Activated CD8-positive, alpha-beta T cell treated with anti-CD3 and anti-CD28 coated beads for 36 hours (primary cell): Measurements from ENCODE around the gene AHI1. TPM values are rescaled to one million over a fixed set of nuclear protein-coding genes. Genes with fewer than 3 reads are reported as not detected.

Experiments
- ATAC-seq: fragments of 200-7000 bp; cut with Tn5 transposase; one replicate; pipeline ENCODE4 v1.10.0; 2021; ENCODE audit warnings: mild to moderate bottlenecking, moderate library complexity
- CTCF ChIA-PET: fragments of 350-600 bp; sonication (Branson Sonifier 250); formaldehyde crosslinking; loops from one replicate; lab custom pipeline; 2021; ENCODE audit warnings: antibody characterized with exemption; lab: Charles Lee
- POLR2A ChIA-PET: fragments of 350-600 bp; sonication (Branson Sonifier 250); formaldehyde crosslinking; loops from one replicate; lab custom pipeline; 2021; ENCODE audit warnings: antibody characterized with exemption; lab: Charles Lee
- DNase-seq: peaks from one replicate; pipeline ENCODE4 v3.0.0-alpha.2; 2020
- H3K27ac Mint-ChIP-seq: one replicate; pipeline ENCODE4 v1.8.0; 2021; ENCODE audit warnings: mild to moderate bottlenecking, mixed read lengths
- H3K27me3 Mint-ChIP-seq: one replicate; pipeline ENCODE4 v1.8.0; 2021; ENCODE audit warnings: mixed read lengths
- H3K36me3 Mint-ChIP-seq: one replicate; pipeline ENCODE4 v1.8.0; 2021; ENCODE audit warnings: low read depth, mixed read lengths
- H3K4me1 Mint-ChIP-seq: one replicate; pipeline ENCODE4 v1.8.0; 2021; ENCODE audit warnings: low read depth, mixed read lengths
- H3K4me3 Mint-ChIP-seq: one replicate; pipeline ENCODE4 v1.8.0; 2021; ENCODE audit warnings: mild to moderate bottlenecking, moderate library complexity, mixed read lengths
- H3K9me3 Mint-ChIP-seq: one replicate; pipeline ENCODE4 v1.8.0; 2021; ENCODE audit warnings: mixed read lengths
- CTCF ChIP-seq: fragments of 200-600 bp; IDR thresholded peaks from one replicate; pipeline ENCODE4 v1.8.0; 2022; ENCODE audit warnings: antibody characterized with exemption, mild to moderate bottlenecking
- intact Hi-C: fragments of 100-400 bp; cut with micrococcal nuclease; formaldehyde crosslinking; loops from one replicate; pipeline ENCODE4 v1.10.0; 2022
- total RNA-seq, 2 experiments: library from RNA; stranded (reverse); gene quantifications; one replicate each; pipeline ENCODE4 v1.2.3, GENCODE V29; 2021

The AHI1 gene
- total RNA-seq, 2 experiments from 2014 or later: 32.1 to 33.3 TPM

- no peaks in the 10 kb centered on the region for H3K9me3 Mint-ChIP-seq
- ATAC-seq: no peak
- no peaks in the 10 kb centered on the region for H3K4me1 Mint-ChIP-seq
- DNase-seq: no peak
- POLR2A ChIA-PET: interaction anchor here (1.4 kb wide), 1 partner anchor 11 kb away, joined by 3 read pairs; no protein-coding TSS in a partner anchor
- intact Hi-C loops: no loop called here
- CTCF ChIA-PET: interaction anchor here (1.4 kb wide), 1 partner anchor 142 kb away, joined by 4 read pairs; no protein-coding TSS in a partner anchor
- peaks cover 3% of the 10 kb centered on the region for H3K36me3 Mint-ChIP-seq
- peaks cover 6% of the 10 kb centered on the region for H3K27me3 Mint-ChIP-seq
- no peak for TF ChIP-seq CTCF
- H3K4me3 Mint-ChIP-seq: no peak overlapping the region
- H3K27ac Mint-ChIP-seq: no peak overlapping the region
These were observed 216.3 kb downstream of the AHI1 start for GRCh38 chr6:135281227-135281626.

GRCh38 chr6:135280375-135281136 is 217.0 kb downstream of the AHI1 start:
- no peak for TF ChIP-seq CTCF

DNA sequence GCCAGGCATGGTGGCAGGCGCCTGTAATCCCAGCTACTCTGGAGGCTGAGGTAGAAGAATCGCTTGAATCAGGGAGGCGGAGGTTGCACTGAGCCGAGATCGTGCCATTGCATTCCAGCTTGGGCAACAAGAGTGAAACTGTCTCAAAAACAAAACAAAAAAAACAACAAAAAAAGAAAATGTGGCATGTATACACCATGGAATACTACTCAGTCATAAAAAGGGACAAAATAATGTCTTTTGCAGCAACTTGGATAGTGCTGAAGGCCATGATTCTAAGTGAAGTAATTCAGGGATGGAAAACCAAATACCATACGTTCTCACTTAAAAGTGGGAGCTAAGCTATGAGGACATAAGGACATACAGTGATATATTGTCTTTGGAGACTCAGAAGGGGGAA is 220.1 kb downstream of the AHI1 start:
- POLR2A ChIA-PET: no interaction called here
- Mint-ChIP-seq H3K4me3 (no peak overlapping the region), H3K27me3 (peaks cover 10% of the 10 kb centered on the region), H3K4me1 (no peaks in the 10 kb centered on the region), H3K9me3 (no peaks in the 10 kb centered on the region), H3K36me3 (no peaks in the 10 kb centered on the region), H3K27ac (no peak overlapping the region)
- intact Hi-C loops: no loop called here
- CTCF ChIA-PET: interaction anchor here (1.6 kb wide), 1 partner anchor 43 kb away, joined by 3 read pairs; no protein-coding TSS in a partner anchor
- TF ChIP-seq CTCF: no peak
- ATAC-seq (no peak), DNase-seq (no peak)

More at GRCh38 chr6:135280375-135281136, 217.0 kb downstream of the AHI1 start:
- no peaks in the 10 kb centered on the region for H3K9me3 Mint-ChIP-seq
- peaks cover 6% of the 10 kb centered on the region for H3K27me3 Mint-ChIP-seq
- intact Hi-C loops: no loop called here
- DNase-seq (no peak), ATAC-seq (no peak)
- no peak overlapping the region for H3K27ac Mint-ChIP-seq
- no peak overlapping the region for H3K4me3 Mint-ChIP-seq
- ChIA-PET POLR2A (interaction anchor here (1.4 kb wide), 1 partner anchor 11 kb away, joined by 3 read pairs; no protein-coding TSS in a partner anchor), CTCF (interaction anchor here (1.4 kb wide), 1 partner anchor 142 kb away, joined by 4 read pairs; no protein-coding TSS in a partner anchor)
- no peaks in the 10 kb centered on the region for H3K4me1 Mint-ChIP-seq
- peaks cover 2% of the 10 kb centered on the region for H3K36me3 Mint-ChIP-seq

- ChIA-PET CTCF (interaction anchor here (2.6 kb wide), 1 partner anchor 16 kb away, joined by 5 read pairs; no protein-coding TSS in a partner anchor), POLR2A (no interaction called here)
- Mint-ChIP-seq H3K27me3 (peaks cover 10% of the 10 kb centered on the region), H3K4me1 (no peaks in the 10 kb centered on the region), H3K36me3 (no peaks in the 10 kb centered on the region), H3K4me3 (no peak overlapping the region), H3K9me3 (no peaks in the 10 kb centered on the region), H3K27ac (no peak overlapping the region)
- no peak for DNase-seq
- no peak for TF ChIP-seq CTCF
- ATAC-seq: no peak
- intact Hi-C loops: no loop called here
These were observed 222.8 kb downstream of the AHI1 start for GRCh38 chr6:135274561-135275293.
